ENCODE results near the gene SP140.

DNA sequence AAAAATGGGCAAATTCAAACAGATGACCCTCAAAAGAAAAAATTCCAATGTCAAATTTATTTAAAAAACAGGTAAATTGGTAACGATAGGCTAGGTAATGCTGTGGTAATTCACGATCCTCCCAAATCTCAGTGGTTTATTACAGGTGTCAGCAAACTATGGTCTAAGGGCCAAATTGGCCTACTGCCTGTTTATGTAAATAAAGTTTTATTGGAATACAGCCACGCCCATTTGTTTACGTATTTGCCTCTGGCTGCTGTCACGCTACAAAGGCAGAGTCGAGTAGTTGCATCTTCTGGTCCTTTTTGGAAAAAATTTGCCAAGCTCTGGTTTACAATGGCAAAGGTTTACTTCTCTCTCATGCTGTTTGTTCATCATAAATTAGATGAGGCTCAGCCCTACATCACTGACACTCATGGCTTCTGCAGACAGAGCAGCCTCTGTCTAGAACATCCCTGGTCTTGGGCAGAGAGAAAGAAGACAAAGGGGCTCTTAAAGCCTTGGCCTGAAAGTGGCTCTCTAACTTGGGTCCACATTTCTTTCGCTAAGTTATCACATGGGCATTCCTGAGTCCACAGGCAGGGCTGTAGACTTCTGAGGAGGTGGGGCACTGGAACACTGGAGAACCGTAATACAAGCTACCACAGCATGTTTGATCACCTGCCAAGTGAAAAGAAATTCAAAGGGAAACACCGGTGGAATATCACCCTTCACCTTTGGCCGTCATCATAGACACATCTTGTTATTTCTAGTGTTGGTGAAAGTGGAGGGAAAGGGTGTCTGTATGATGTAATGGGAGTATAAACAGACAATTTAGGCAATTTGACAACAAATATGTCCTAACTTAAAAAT is 40.6 kb upstream of the SP140 start:
- TF ChIP-seq, protein P1, sequence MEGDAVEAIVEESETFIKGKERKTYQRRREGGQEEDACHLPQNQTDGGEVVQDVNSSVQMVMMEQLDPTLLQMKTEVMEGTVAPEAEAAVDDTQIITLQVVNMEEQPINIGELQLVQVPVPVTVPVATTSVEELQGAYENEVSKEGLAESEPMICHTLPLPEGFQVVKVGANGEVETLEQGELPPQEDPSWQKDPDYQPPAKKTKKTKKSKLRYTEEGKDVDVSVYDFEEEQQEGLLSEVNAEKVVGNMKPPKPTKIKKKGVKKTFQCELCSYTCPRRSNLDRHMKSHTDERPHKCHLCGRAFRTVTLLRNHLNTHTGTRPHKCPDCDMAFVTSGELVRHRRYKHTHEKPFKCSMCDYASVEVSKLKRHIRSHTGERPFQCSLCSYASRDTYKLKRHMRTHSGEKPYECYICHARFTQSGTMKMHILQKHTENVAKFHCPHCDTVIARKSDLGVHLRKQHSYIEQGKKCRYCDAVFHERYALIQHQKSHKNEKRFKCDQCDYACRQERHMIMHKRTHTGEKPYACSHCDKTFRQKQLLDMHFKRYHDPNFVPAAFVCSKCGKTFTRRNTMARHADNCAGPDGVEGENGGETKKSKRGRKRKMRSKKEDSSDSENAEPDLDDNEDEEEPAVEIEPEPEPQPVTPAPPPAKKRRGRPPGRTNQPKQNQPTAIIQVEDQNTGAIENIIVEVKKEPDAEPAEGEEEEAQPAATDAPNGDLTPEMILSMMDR (IDR thresholded peaks at IDR 0.05): no peak
- TF ChIP-seq POLR2A (IDR thresholded peaks at IDR 0.05): no peak
- no peak for TF ChIP-seq POLR2AphosphoS5 (IDR thresholded peaks at IDR 0.05)

Data from suprapubic skin (tissue), 4 donors.